Superior temporal gyrus (tissue), 1 donor: ENCODE data around the gene ARHGAP32.
"Not testable (repeated sequence)": the region's sequence is repeated elsewhere in the genome, so short reads cannot be mapped to it uniquely, and the experiment has no call there.

Experiments
- DNase-seq: peaks from one replicate; pipeline ENCODE4 v3.0.0-alpha.2; 2016; ENCODE audit errors: extremely low spot score

Gene ARHGAP32

GRCh38 chr11:128933481-128934178, 258.5 kb downstream of the ARHGAP32 start:
- DNase-seq = no peak

GRCh38 chr11:128931668-128932067, 260.5 kb downstream of the ARHGAP32 start:
- DNase-seq = no peak

GRCh38 chr11:128931066-128931465, 261.1 kb downstream of the ARHGAP32 start:
- DNase-seq = no peak

GRCh38 chr11:128929991-128930390, 262.1 kb downstream of the ARHGAP32 start:
- DNase-seq = no peak

GRCh38 chr11:128929468-128929867, 262.7 kb downstream of the ARHGAP32 start:
- DNase-seq = no peak

GRCh38 chr11:128928400-128928799, 263.7 kb downstream of the ARHGAP32 start:
- DNase-seq = no peak

GRCh38 chr11:128927683-128928336, 264.3 kb downstream of the ARHGAP32 start:
- DNase-seq = no peak

GRCh38 chr11:128927108-128927461, 265.0 kb downstream of the ARHGAP32 start:
- no peak for DNase-seq

- no peak for DNase-seq
Observed at GRCh38 chr11:128926437-128927107, 265.6 kb downstream of the ARHGAP32 start.

- DNase-seq = no peak
Observed at GRCh38 chr11:128926000-128926399, 266.1 kb downstream of the ARHGAP32 start.

- DNase-seq = no peak
Observed at GRCh38 chr11:128925250-128925600, 266.9 kb downstream of the ARHGAP32 start.

GRCh38 chr11:128924510-128925249, 267.4 kb downstream of the ARHGAP32 start:
- DNase-seq = no peak

- no peak for DNase-seq
Observed at GRCh38 chr11:128924104-128924503, 268.0 kb downstream of the ARHGAP32 start.

GRCh38 chr11:128921793-128922192, 270.3 kb downstream of the ARHGAP32 start:
- DNase-seq = no peak

GRCh38 chr11:128920666-128921065, 271.5 kb downstream of the ARHGAP32 start:
- DNase-seq = no peak

- not testable (repeated sequence) for DNase-seq
Observed at GRCh38 chr11:128919635-128920034, 272.5 kb downstream of the ARHGAP32 start.

GRCh38 chr11:128919216-128919615, 272.9 kb downstream of the ARHGAP32 start:
- no peak for DNase-seq

- no peak for DNase-seq
Observed at GRCh38 chr11:128917144-128917724, 274.9 kb downstream of the ARHGAP32 start.

GRCh38 chr11:128916681-128917080, 275.4 kb downstream of the ARHGAP32 start:
- no peak for DNase-seq

GRCh38 chr11:128916037-128916572, 276.0 kb downstream of the ARHGAP32 start:
- no peak for DNase-seq

- no peak for DNase-seq
Observed at GRCh38 chr11:128915149-128915521, 277.0 kb downstream of the ARHGAP32 start.
